Fibroblast of upper back skin (primary cell): ENCODE data around the gene MRPS18C.
"Not testable (repeated sequence)": the region's sequence is repeated elsewhere in the genome, so short reads cannot be mapped to it uniquely, and the experiment has no call there.

ENCODE experiments used
- DNase-seq: peaks from one replicate; pipeline ENCODE4 v3.0.0-alpha.2; 2013

Gene MRPS18C

DNA sequence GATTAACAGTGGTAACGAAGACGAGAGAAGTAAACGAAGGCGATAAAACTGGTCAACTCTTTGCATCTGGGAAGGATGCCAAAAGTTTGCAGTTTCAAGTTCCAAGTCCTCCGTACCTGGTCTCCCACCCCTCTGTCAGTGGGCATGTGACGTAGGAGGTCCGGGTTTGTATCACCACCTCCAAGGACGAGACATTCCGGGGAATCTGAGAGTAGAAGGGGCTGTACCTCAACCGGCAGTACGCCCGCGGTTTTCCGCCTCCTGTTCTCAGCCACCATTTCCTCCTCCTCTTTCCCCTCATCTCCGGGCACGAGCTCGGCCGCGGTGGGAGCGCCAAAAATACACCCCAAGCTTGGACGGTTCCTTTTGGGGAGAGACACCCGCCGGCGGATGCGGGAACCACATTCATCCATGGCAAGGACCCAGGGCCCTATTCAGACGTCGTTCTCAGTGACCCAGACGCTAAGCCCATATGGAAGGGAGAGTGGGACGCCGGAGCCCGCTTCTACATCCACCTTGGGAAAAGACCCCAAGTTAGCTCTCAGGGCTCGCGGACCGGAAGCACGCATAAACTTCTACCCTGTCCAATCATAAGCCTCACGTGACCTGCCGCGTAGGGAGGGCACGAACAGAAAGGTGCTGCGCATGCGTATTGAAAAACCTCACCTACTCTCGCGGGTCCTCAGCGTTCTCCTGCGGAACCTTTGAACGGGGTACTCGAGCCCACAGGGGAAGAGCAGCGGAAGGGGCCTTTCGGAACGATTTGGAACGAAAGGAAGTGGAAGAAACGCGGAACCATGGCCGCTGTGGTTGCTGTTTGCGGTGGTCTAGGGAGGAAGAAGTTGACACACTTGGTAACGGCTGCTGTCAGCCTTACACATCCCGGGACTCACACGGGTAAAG is at the start of gene MRPS18C, which contains the start of gene HELQ:
Gene MRPS18C (plus strand): TSS at position 778 of the 903 bp plus-strand sequence. CDS start 20 bp downstream, at position 798.
Gene HELQ (minus strand): TSS at position 543 of the 903 bp plus-strand sequence. CDS start 130 bp downstream, at position 413.
- peak; percentile 99 for DNase-seq

DNA sequence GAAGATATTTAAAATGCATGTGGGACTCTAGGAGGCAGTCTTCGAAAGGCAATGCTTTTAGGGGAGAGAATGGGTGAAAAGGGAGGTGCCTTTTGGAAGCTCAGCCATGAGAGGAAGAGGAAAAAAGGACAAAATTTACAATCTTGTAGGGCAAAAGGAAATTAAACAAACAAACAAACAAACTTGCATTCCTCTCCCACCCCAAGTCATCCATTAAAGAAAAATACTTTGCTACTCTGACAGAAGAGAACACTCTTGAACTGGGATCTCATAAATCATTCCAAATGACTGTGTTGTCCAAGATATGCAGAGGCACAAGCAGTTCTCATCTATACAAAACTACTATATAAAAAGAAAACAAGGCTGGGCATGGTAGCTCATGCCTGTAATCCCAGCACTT is 47.0 kb upstream of the MRPS18C start:
- no peak for DNase-seq

DNA sequence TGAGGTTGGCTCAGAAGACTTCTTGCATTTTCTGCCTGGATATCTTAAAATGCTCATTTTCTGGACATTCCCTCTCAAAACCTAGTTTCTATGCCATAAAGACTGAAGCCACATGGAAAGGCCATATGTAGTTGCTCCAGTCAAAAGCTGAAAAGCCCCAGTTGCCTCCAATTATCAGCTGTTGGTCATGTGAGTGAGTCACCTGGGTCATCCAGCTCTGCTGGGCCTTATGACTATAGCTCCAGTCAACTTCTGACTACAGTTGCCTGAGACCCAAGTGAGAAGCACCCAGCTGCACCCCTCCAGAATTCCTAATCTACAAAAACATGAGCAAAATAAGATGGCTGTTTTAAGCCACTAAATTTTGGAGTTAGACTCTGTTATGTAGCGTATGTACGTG is 42.2 kb upstream of the MRPS18C start:
- DNase-seq = no peak

DNA sequence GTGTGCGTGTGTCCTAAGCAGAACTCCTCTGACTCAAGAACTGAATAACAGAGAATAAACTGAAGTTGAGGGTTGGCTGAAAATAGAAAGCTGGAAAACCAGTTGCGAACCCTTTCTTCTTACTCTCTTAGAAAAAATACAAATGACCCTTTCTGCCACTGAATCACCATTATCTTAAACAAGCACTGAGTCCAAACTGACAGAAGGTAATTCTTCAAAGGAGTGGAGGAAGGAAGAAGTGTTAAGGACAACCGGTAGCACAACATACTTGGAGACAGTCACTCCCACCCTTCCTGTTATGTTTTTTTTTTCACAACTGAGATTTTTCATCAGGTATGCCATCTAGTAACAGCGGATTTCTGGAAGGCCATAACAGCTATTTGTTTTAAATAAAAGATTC is 38.3 kb upstream of the MRPS18C start:
- no peak for DNase-seq

DNA sequence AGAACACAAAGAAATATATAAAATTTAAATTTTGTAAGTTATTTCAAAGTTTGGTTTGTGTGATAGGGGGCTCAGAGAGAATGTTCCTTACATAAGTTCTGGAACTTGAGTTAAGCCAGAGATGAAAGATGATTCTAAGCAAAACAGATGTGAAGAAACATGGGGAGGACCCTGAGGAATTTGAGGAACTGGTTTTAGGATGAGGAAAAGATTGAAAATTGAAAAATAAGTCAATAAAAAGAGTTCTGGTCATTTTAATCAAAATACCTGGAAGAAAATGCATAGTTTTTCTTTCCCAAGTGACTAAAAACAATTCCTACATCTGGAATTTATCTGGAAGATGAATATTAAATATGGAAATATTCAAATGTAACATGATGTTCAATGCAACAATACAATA is 37.6 kb upstream of the MRPS18C start:
- DNase-seq = no peak

DNA sequence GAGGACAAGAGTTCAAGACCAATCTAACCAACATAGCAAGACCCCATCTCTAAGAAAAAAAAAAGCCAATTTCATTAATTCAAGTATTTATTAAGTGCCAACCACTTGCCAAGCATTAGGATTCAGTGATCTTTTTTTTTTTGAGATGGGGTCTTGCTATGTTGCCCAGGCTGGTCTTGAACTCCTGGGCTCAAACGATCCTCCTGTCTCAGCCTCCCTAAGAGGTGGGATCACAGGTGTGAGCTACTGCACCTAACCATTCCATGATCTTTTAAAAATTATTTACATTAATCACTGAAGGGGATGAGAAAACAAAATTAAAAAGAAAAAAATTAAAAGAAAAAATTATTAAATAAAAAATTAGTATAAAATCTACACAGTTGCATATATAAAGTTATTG is 24.7 kb upstream of the MRPS18C start:
- no peak for DNase-seq

DNA sequence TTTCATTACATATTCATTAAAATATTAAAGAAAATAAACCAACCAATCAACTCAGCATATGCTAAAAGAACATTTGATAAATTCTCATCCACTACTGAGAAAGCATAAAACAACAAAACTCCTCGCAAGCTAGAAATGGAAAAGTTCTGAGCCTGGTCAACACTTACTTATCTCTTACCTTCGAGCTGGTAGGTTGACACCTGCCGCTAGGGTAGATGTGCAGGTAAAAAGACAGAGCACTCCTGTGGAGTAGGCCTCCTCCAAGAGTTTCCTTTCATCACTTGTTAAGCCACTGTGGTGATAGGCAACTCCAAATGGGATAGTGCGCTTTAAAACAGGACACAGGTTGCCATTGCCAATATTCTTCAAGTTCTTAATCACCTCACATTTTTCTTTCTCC is 19.2 kb upstream of the MRPS18C start:
- DNase-seq = no peak

DNA sequence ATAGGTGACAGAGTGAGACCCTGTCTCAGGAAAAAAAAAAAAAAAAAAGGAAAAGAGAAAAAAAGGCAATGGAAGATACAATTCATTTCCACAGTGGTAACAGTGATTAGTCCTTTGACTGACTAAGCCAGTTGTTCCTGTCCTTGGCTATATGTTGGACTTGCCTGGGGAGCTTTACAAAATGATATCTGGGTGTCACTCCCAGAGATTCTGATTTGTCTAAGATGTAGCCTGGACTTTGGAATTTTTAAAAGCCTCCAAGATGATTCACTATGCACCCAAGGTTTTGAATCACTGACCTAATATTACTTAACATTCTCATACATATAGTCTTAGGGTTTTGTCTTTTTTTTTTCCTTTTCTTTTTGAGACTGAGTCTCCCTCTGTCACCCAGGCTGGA is 17.1 kb upstream of the MRPS18C start:
- no peak for DNase-seq

DNA sequence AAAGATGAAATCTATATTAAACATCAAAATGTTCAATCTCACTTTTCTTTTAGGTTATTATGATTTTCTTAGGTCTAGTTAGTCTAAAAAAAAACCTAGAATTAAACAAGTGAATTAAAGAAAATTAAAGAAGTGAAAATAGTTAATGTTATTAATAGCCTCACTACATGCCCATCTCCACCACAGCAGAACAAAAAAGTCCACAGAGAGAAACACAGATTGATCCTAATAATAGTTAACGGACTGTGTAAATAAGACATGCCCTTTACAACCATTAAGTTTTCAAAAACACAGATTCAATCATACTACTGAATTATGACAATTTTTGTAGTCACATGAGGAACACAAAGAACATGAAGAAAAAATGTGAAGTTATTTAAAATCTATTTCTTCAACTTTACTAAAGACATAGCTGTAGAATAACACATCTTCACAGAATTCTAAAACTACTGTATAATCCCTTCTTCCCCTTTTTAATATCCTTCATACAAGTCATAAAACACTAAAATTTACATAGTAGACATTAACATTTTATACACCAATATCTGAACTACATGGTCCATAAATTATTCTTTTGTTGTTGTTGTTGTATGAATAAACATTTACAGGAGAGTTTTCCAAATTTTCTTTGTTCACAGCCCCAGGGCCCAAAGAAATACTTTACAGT is 15.6 kb upstream of the MRPS18C start:
- no peak for DNase-seq

DNA sequence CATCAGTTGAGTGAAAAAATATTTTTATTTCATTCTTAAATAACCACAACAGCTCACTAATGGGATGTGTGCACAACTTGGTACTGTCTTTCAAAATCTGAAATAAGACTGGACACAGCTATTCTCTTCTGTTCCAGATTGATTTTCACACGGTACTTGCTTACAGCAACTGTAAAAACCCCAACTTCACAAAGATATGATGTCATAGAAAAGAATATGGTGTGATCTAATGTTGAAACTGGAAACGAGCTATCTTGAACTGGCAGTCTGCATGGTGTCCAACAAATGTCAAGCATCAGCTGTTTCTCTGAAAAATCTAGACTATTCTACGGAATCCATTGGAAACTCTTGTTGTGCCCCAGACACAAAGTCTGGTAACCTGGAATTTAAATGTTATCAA is 15.0 kb upstream of the MRPS18C start:
- DNase-seq = no peak

DNA sequence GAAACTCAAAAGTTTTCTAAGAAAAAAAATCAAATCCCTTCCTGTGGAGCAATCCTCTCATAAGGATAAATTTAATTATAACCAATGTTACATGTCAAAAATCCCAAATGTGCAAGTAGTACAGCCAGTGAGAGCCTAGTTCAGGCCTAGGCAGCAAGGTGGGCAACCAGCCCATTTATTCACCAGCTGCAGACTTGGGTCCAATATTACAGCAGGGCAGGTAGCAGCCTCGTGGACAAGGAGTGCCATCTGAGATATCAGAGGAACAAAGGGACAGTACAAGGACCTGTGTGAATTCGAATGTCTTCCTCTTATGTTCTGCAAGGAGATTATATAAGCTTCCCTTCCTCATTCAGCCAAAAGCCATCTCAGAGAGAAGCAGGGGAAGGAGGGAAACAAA is 6.8 kb upstream of the MRPS18C start:
- no peak for DNase-seq

DNA sequence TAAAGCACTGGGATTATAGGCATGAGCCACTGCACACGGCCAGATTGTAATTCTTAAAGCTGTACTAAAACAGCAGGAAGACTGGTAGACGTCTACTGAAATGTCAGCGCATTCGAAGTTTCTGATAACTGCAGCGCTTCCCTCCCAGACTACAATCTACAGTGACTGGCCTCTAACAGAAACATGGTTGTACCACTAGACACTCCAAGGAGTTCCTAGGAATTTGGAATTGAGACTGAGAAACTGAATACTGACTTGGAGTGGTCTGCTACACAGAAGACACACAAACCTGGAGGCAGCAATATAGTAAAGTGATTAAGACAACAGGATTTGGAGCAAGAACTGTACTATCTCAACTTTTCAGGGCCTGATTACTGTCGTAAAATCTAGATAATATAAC is 1.2 kb upstream of the MRPS18C start:
- DNase-seq = peak; percentile 1

DNA sequence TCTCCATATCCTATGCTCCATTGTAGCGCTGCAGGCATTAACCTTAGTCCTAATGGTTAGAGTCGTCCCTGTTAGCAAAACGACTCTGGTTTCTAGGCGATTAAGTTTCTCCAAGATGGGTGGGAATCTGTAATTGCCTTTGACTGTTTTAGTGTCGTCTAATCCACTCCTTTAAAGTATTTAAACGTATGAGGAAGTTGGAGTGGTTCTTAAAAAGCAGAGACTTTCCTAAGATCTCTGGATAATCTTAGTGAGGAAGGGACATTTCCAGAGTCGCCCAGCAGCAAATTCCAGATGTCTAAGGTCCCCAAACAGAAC is 285 bp downstream of the MRPS18C start:
- DNase-seq = no peak

DNA sequence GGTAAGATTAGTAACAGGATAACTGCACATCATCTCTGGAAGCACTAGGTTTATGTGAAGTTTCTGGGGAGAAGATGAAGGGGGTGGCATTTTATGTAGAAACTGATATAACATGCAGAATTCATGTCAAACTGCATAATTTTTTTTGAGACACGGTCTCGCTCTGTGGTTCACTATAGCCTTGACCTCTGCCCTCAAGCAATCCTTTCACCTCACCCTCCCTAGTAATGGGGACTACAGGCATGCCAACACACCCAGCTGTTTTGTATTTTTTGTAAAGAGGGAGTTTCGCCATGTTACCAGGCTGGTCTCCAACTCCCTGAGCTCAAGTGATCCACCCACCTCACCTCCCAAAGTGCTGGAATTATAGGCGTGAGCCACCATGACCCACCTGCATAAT is 17.6 kb downstream of the MRPS18C start:
- DNase-seq = no peak

DNA sequence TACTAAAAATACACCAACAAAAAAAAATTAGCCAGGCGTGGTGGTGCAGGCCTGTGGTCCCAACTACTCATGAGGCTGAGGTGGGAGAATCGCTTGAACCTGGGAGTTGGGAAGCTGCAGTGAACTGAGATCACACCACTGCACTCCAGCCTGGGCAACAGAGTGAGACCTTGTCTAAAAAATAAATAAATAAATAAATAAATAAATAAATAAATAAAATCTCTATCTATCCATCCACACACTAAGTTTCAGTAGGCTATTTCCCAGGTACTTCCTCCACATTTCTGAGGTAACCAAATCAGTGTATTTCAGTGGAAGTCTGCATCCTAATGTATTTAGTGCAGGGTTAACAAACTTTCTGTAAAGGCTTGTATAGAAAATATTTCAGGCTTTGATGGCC is 18.1 kb downstream of the MRPS18C start:
- no peak for DNase-seq

DNA sequence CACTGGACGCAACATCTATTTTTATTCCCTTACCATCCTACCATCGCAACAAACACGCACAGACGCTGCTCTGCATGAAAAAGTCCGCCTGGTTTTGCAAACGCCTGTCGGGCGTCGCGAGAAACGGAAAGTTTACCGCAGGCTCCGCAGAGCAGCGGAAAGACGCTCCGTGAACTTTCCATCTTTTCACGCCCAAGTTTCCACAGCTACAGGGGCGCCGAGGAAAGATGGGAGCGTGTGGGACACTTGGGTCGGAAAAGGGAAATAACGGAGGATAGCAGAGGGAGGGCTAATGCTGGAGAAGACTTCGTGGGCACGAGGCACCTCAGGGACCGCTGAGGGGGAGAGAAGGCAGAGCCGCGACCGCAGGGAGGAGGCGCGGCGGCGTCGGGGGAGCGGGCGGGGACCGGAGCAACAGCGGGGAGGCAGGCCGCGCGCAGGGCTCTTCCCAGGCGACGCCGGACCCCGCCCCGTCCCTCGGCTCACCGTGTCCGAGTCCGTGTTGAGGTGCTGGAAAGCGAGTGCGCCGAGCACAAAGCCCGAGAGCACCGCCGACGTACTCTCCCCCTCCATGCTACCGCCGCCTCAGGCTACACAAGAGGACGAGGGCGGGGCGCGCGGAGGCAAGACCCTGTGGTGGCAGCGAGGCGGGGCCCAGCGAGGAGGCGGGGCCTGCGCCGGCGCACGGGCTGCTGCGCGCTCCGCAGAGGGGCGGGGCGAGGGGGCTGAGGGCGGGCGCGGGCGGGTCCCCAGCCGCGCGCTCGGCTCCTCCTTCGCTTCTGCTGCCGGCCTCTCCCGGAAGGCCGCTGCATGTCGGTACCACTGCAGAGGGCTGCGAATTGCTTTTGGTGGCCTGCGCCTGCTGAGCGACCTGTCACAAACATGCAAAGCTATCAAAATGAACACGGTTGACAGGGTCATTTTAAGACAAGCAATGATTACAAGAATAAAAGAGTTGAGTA is 28.9 kb downstream of the MRPS18C start, which contains the start of gene ABRAXAS1:
Gene ABRAXAS1 (minus strand): TSS at position 601 of the 962 bp plus-strand sequence. CDS start 28 bp downstream, at position 573.
- DNase-seq = peak; percentile 92

DNA sequence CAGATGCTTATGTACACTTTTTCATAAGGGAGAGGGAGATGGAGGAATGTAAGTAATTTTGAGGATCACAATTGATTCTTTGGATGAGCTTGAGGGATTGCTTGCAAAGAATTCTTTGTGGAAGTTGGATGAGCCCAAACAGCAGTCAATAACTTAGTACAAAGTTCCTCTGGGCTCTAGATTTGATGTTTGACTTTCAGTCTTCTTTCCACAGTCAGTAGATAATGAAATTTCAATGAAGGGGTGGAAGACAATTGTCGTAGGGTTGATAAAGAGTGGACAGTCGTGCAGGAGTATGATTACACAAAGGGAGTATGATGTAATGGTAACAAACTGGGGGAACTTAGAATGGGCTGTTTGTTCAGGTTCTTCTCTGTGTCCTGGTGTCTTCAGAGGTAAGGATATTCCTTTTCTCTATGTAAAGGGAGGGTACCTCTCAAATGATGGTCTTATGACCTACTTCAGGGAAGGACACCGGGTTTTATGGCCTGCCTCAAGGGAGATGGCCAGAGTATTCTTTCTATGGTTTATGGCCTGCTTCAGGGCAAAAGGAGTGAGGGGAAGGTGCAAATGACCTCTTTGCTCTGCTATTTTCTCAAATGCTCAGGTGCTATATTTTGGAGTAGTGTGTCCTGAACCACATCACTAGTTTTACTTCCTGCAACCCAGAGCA is 30.7 kb downstream of the MRPS18C start:
- no peak for DNase-seq

DNA sequence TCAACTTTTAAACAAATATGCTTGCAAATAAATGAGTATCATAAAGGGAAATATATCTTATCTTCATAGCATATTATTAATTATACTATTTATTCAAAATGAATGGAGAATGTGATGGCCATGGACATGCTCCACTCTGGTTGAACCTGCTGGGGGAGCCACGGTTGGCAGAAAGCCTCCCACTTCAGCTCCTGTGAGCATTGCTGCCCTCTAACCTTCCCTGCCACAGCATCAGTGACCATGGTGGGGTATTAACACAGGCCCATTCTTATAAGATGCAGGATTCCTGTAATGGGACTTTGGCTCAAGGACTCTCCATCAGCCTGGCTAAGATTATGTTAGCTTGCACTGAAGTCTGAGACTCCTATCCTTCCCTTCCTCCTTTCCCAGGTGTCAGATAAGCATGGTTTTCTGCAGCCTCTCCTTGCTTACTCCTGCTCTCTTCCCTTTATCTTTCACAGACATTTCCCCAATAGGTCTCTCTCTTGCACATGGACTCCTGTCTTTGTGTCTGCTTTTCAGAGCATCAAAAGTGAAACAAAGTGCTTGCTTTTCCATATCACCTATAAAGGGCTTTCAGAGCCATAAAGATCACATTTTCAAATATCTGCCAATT is 34.0 kb downstream of the MRPS18C start:
- no peak for DNase-seq

DNA sequence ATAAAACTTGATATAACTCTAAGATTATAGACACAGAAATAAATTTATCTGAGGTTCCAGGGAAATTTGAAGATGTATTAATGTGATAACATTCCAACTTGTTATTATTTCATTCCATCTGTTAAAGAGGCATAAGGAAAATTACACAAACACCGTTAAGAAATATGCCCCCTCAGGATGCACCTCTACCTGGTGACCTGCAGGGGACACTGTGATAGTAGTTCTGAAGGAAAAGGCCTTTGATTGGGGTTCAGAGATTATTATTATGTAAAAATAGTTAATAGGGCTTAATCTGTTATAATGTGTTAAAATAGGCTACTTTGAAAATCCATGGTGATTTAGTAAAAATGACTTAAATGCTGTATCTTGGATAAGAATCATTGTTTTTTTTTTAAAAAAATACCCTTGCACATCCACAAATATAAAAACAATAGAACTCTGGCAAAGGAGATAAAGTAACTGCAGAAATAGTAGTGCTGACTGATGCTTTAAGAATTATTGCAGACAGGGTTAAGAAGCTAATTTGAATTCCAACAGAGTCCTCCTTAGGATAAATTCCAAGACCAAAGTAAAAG is 35.1 kb downstream of the MRPS18C start:
- peak; percentile 27 for DNase-seq

DNA sequence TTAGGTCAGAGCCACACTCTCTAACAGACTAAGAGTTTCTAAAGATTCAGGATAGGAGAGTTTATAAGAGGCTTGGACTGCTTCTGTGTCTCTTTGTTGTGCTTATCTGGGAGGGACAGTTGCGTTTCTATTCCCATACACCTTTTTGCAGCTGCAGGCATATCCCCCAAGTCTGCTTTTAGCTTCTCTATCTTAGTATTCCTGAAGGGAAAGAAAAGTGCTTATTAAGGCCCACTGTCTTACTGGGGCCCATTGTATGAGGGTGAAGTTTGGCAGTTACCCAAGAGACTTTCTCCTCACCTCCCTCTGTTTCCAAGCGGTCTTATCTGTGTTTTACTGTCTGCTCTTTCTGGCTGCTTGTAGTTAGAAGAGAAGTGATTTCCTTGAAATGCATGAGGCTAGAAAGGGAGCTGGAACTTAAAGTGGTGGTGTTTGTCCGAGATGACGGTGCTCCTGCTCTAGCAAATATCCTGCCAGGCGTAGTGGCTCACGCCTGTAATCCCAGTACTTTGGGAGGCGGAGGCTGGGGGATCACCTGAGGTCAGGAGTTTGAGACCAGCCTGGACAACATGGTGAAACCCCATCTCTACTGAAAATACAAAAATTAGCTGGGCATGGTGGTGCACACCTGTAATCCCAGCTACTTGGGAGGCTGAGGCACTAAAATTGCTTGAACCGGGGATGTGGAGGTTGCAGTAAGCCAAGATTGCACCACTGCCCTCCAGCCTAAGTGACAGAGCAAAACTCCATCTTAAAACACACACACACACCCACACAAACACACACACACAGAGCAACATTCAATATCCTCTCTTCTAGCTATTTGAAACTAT is 40.4 kb downstream of the MRPS18C start:
- DNase-seq = not testable (repeated sequence)

DNA sequence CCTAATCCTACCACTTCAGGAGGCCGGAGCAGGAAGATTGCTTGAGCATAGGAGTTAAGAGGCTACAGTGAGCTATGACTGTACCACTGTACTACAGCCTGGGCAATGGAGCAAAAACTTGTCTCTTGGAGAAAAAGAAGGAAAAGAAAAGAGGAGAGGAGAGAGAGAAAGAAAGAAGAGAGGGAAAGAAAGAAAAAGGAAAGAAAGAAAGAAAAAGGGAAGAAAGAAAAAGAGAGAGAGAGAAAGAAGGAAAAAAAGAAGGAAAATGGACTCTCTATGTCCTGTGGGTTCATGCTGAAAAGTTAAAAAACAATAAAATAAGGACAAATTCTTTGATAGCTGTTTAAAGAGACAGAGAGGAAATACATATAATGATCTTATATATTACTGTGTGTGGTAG is 42.3 kb downstream of the MRPS18C start:
- no peak for DNase-seq
